Sigmoid colon (tissue), 4 donors: ENCODE measurements around the gene MTX1.
"Not testable (repeated sequence)": the region's sequence is repeated elsewhere in the genome, so short reads cannot be mapped to it uniquely, and the experiment has no call there.

Source experiments
- CTCF ChIP-seq, 4 experiments: fragments of 450-650 bp in 3 of 4; fragments of 200-600 bp in 1 of 4; IDR thresholded peaks; one replicate each; pipeline ENCODE4 v1.5.1; 2016 to 2019; ENCODE audit warnings: antibody characterized with exemption in 4 of 4, mild to moderate bottlenecking in 3 of 4, moderate library complexity in 2 of 4
- EP300 ChIP-seq, 4 donors: sonication (generic); formaldehyde crosslinking; IDR thresholded peaks; one replicate each; pipeline ENCODE4 v1.6.1; 2017; ENCODE audit warnings: antibody characterized with exemption in 4 of 4
- POLR2A ChIP-seq, 2 donors: fragments of 450-650 bp; IDR thresholded peaks; one replicate each; pipeline ENCODE4 v1.6.1; 2016; ENCODE audit warnings: antibody characterized with exemption in 2 of 2, mild to moderate bottlenecking in 2 of 2, moderate library complexity in 2 of 2
- POLR2AphosphoS5 ChIP-seq, 4 donors: sonication (generic); formaldehyde crosslinking; IDR thresholded peaks; one replicate each; pipeline ENCODE4 v1.6.1; 2017; ENCODE audit warnings: antibody characterized with exemption in 4 of 4

DNA sequence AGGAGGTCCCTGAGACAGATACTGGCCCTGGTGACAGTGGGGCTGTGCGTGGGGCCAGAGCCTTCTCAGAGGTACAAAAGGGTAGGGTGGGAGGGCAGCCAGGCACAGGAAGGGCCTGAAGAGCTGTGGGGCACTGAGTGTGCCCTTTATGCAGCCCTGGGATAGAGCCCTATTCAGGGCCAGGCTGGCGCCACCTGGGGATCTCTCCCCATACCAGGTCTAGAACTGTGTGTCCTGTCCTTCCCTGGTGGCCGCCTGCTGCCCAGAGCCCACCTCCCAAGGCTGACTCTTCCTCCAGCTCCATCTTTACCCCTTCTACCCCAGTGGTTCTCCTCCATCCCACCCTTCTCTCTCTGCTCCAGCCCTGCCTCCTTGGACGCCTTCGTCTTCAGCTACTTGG lies 25.0 kb downstream of the MTX1 start:
- TF ChIP-seq CTCF, EP300, POLR2A, POLR2AphosphoS5 (IDR thresholded peaks at IDR 0.05): not testable (repeated sequence)
